Body of pancreas (tissue), 4 donors: ENCODE results near the gene EPN2.

Experiments
- CTCF ChIP-seq, 7 experiments: fragments of 450-650 bp in 4 of 7; fragments of 200-600 bp in 3 of 7; sonication (generic) in 3 of 7; IDR thresholded peaks; one replicate each; pipeline ENCODE4 v1.5.1; 2016 to 2019; ENCODE audit warnings: antibody characterized with exemption in 7 of 7
- POLR2A ChIP-seq, 3 donors: fragments of 450-650 bp; IDR thresholded peaks; one replicate each; pipeline ENCODE4 v1.6.1; 2016; ENCODE audit warnings: antibody characterized with exemption in 3 of 3, mild to moderate bottlenecking in 2 of 3

GRCh38 chr17:19341211-19341631 lies 104.1 kb downstream of the EPN2 start:
- TF ChIP-seq POLR2A (IDR thresholded peaks at IDR 0.05) (no peak), CTCF (IDR thresholded peaks at IDR 0.05) (no peak)
